ENCODE measurements around the gene OLFM1.

- TF ChIP-seq, protein P1, sequence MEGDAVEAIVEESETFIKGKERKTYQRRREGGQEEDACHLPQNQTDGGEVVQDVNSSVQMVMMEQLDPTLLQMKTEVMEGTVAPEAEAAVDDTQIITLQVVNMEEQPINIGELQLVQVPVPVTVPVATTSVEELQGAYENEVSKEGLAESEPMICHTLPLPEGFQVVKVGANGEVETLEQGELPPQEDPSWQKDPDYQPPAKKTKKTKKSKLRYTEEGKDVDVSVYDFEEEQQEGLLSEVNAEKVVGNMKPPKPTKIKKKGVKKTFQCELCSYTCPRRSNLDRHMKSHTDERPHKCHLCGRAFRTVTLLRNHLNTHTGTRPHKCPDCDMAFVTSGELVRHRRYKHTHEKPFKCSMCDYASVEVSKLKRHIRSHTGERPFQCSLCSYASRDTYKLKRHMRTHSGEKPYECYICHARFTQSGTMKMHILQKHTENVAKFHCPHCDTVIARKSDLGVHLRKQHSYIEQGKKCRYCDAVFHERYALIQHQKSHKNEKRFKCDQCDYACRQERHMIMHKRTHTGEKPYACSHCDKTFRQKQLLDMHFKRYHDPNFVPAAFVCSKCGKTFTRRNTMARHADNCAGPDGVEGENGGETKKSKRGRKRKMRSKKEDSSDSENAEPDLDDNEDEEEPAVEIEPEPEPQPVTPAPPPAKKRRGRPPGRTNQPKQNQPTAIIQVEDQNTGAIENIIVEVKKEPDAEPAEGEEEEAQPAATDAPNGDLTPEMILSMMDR (IDR thresholded peaks at IDR 0.05) = no peak
- no peak for TF ChIP-seq POLR2A (IDR thresholded peaks at IDR 0.05)
Observed at GRCh38 chr9:135139366-135139959, 52.0 kb downstream of the OLFM1 start.

Measured in right lobe of liver (tissue), 4 donors.